Measurements from ENCODE around the gene PRELID3B. TPM values are rescaled to one million over a fixed set of nuclear protein-coding genes. Genes with fewer than 3 reads are reported as not detected.

The PRELID3B gene
- total RNA-seq, 3 donors from 2014 or later (not counting 1 experiment from before 2014, with no cell fraction given): 49.3 to 51.6 (median 51.4) TPM

- intact Hi-C loops (cut with micrococcal nuclease): no loop called here
- DNase-seq (no peak), ATAC-seq (no peak)
- no peak overlapping the region for H3K4me3 Mint-ChIP-seq
- no peak overlapping the region for H3K27ac ChIP-seq (ENCODE audit: low read length)
- 95% methylated on average over 24 of the region's 24 CpGs for WGBS (ENCODE audit: insufficient coverage)
- no peaks in the 10 kb centered on the region for H3K9me3 ChIP-seq (ENCODE audit: control insufficient read depth, insufficient read depth, low read length)
- TF ChIP-seq, protein P1, sequence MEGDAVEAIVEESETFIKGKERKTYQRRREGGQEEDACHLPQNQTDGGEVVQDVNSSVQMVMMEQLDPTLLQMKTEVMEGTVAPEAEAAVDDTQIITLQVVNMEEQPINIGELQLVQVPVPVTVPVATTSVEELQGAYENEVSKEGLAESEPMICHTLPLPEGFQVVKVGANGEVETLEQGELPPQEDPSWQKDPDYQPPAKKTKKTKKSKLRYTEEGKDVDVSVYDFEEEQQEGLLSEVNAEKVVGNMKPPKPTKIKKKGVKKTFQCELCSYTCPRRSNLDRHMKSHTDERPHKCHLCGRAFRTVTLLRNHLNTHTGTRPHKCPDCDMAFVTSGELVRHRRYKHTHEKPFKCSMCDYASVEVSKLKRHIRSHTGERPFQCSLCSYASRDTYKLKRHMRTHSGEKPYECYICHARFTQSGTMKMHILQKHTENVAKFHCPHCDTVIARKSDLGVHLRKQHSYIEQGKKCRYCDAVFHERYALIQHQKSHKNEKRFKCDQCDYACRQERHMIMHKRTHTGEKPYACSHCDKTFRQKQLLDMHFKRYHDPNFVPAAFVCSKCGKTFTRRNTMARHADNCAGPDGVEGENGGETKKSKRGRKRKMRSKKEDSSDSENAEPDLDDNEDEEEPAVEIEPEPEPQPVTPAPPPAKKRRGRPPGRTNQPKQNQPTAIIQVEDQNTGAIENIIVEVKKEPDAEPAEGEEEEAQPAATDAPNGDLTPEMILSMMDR (IDR thresholded peaks at IDR 0.05): no peak
- no peak overlapping the region for H3K4me3 ChIP-seq (ENCODE audit: low read length)
- H3K27ac Mint-ChIP-seq: no peak overlapping the region
- H3K36me3 Mint-ChIP-seq: peaks cover 16% of the 10 kb centered on the region
- H3K9me3 Mint-ChIP-seq: no peaks in the 10 kb centered on the region
- peaks cover 8% of the 10 kb centered on the region for H3K4me1 ChIP-seq (ENCODE audit: control insufficient read depth, insufficient read depth, low read length)
- H3K36me3 ChIP-seq (ENCODE audit: control insufficient read depth, insufficient read depth, low read length): peaks cover 61% of the 10 kb centered on the region
- H3K27me3 ChIP-seq (ENCODE audit: control insufficient read depth, insufficient read depth, low read length): no peaks in the 10 kb centered on the region
- peaks cover 45 to 52% of the 10 kb centered on the region in 2 donors for H3K4me1 Mint-ChIP-seq
- H3K27me3 Mint-ChIP-seq (ENCODE audit: low read depth in 2 of 2): no peaks in the 10 kb centered on the region
These were observed 18.5 kb downstream of the PRELID3B start for GRCh38 chr20:59024111-59024530.

GRCh38 chr20:59023616-59024015, 19.0 kb downstream of the PRELID3B start:
- Histone ChIP-seq H3K4me1 (ENCODE audit: control insufficient read depth, insufficient read depth, low read length) (peaks cover 8% of the 10 kb centered on the region), H3K27me3 (ENCODE audit: control insufficient read depth, insufficient read depth, low read length) (no peaks in the 10 kb centered on the region), H3K36me3 (ENCODE audit: control insufficient read depth, insufficient read depth, low read length) (peaks cover 56% of the 10 kb centered on the region), H3K27ac (ENCODE audit: low read length) (no peak overlapping the region), H3K9me3 (ENCODE audit: control insufficient read depth, insufficient read depth, low read length) (no peaks in the 10 kb centered on the region), H3K4me3 (ENCODE audit: low read length) (no peak overlapping the region)
- Mint-ChIP-seq H3K27me3 (ENCODE audit: low read depth in 2 of 2) (no peaks in the 10 kb centered on the region), H3K4me1 (peaks cover 42 to 46% of the 10 kb centered on the region in 2 donors), H3K4me3 (no peak overlapping the region), H3K27ac (no peak overlapping the region), H3K36me3 (peaks cover 11% of the 10 kb centered on the region), H3K9me3 (no peaks in the 10 kb centered on the region)
- no peak for ATAC-seq
- TF ChIP-seq, protein P1 (IDR thresholded peaks at IDR 0.05): no peak
- WGBS (ENCODE audit: insufficient coverage): 96% methylated on average over 13 of the region's 13 CpGs
- no peak for DNase-seq
- intact Hi-C loops (cut with micrococcal nuclease): no loop called here

DNA sequence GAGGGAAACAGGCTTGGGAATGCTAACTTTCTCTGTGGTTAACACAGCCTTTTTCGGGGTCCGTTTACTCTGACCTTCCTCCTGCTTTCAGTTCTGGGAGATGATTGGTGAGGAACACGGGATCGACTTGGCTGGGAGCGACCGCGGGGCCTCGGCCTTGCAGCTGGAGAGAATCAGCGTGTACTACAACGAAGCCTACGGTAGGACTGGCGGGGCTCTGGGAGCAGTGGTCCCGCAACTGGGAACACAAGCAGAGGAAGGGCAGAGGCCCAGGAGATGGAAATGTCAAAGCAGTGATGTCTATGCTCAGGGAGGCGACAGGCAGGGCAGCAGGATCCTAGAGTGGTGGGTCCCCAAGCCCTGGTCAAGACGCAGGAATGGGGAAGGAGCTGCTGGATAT, 19.8 kb downstream of the PRELID3B start:
- Histone ChIP-seq H3K27ac (ENCODE audit: low read length) (no peak overlapping the region), H3K4me1 (ENCODE audit: control insufficient read depth, insufficient read depth, low read length) (peaks cover 8% of the 10 kb centered on the region), H3K4me3 (ENCODE audit: low read length) (no peak overlapping the region), H3K9me3 (ENCODE audit: control insufficient read depth, insufficient read depth, low read length) (no peaks in the 10 kb centered on the region), H3K36me3 (ENCODE audit: control insufficient read depth, insufficient read depth, low read length) (peaks cover 51% of the 10 kb centered on the region), H3K27me3 (ENCODE audit: control insufficient read depth, insufficient read depth, low read length) (no peaks in the 10 kb centered on the region)
- H3K36me3 Mint-ChIP-seq: peaks cover 8% of the 10 kb centered on the region
- intact Hi-C loops (cut with micrococcal nuclease): no loop called here
- no peaks in the 10 kb centered on the region for H3K27me3 Mint-ChIP-seq (ENCODE audit: low read depth in 2 of 2)
- DNase-seq (no peak), ATAC-seq (no peak)
- peaks cover 40% of the 10 kb centered on the region in 2 donors for H3K4me1 Mint-ChIP-seq
- H3K9me3 Mint-ChIP-seq: no peaks in the 10 kb centered on the region
- 98% methylated on average over 15 of the region's 15 CpGs for WGBS (ENCODE audit: insufficient coverage)
- H3K4me3 Mint-ChIP-seq: no peak overlapping the region
- peak overlapping the region; percentile 14 to 53 for H3K27ac Mint-ChIP-seq
- TF ChIP-seq, protein P1 (IDR thresholded peaks at IDR 0.05): no peak

GRCh38 chr20:59020938-59021551, 21.5 kb downstream of the PRELID3B start:
- no peak for DNase-seq
- Histone ChIP-seq H3K9me3 (ENCODE audit: control insufficient read depth, insufficient read depth, low read length) (no peaks in the 10 kb centered on the region), H3K27me3 (ENCODE audit: control insufficient read depth, insufficient read depth, low read length) (no peaks in the 10 kb centered on the region), H3K4me3 (ENCODE audit: low read length) (no peak overlapping the region), H3K36me3 (ENCODE audit: control insufficient read depth, insufficient read depth, low read length) (peaks cover 34% of the 10 kb centered on the region), H3K27ac (ENCODE audit: low read length) (no peak overlapping the region), H3K4me1 (ENCODE audit: control insufficient read depth, insufficient read depth, low read length) (peaks cover 13% of the 10 kb centered on the region)
- H3K27me3 Mint-ChIP-seq (ENCODE audit: low read depth in 2 of 2): no peaks in the 10 kb centered on the region
- peaks cover 7% of the 10 kb centered on the region for H3K36me3 Mint-ChIP-seq
- TF ChIP-seq, protein P1 (IDR thresholded peaks at IDR 0.05): no peak
- H3K9me3 Mint-ChIP-seq: no peaks in the 10 kb centered on the region
- WGBS (ENCODE audit: insufficient coverage): 76% methylated on average over 5 of the region's 5 CpGs
- H3K4me1 Mint-ChIP-seq: peaks cover 35 to 39% of the 10 kb centered on the region in 2 donors
- H3K4me3 Mint-ChIP-seq: no peak overlapping the region
- intact Hi-C loops (cut with micrococcal nuclease): no loop called here
- peak overlapping the region in 1 of 2 donors; percentile 16 for H3K27ac Mint-ChIP-seq
- ATAC-seq: no peak

Measured in natural killer cell (primary cell).